ENCODE data around the gene MRGPRG. TPM values are rescaled to one million over a fixed set of nuclear protein-coding genes. Genes with fewer than 3 reads are reported as not detected.

The MRGPRG gene
- polyA plus RNA-seq, 3 donors from 2014 or later = not detected

DNA sequence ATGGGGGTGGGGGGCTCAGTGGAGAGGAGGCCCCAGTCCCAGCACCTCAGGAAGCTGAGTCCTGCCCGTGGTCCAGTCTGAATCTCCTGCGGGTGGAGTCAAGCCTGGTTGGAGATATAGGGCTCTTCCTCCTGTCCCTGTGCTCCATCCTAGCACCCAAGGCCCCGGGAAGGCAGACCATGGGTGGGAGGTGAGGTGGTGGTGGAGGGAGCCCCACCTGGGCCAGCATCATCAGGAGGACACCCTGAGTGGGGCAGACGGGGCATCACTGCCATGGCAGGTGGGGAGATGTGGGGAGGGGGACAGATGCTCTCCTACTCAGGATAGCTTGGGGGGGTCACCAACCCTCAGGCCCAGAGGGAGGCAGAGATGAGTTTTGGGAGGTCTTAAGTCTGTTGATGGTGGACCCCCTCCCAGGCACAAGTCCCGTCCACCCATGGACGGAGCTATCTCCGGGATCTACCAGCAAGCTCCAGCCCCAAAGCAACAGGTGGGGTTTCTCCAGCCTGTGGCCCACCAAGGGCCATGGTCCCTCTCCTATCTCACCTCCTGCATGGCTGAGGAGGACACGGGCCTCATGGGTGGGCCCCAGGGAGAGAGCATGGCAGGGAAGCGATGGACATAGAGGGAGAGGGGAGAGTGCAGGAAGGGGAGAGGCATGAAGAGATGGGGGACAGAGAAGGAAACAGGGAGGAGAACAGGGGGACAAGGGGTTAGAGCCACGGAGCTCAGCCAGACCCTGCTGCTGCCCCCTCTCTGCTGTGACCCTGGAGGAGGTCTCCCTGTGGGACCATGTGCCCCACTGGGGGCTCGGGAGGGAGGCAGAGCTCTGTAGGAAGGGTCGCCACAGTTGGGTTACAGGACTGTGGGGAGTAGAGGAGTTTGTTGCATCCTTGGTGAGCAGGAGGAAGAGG, 12.3 kb upstream of the MRGPRG start:
- H3K27me3 Mint-ChIP-seq (ENCODE audit: low read depth in 3 of 3) = peaks cover 0 to 6% (median 2%) of the 10 kb centered on the region in 3 donors
- DNase-seq = no peak
- H3K4me1 Mint-ChIP-seq = no peaks in the 10 kb centered on the region

DNA sequence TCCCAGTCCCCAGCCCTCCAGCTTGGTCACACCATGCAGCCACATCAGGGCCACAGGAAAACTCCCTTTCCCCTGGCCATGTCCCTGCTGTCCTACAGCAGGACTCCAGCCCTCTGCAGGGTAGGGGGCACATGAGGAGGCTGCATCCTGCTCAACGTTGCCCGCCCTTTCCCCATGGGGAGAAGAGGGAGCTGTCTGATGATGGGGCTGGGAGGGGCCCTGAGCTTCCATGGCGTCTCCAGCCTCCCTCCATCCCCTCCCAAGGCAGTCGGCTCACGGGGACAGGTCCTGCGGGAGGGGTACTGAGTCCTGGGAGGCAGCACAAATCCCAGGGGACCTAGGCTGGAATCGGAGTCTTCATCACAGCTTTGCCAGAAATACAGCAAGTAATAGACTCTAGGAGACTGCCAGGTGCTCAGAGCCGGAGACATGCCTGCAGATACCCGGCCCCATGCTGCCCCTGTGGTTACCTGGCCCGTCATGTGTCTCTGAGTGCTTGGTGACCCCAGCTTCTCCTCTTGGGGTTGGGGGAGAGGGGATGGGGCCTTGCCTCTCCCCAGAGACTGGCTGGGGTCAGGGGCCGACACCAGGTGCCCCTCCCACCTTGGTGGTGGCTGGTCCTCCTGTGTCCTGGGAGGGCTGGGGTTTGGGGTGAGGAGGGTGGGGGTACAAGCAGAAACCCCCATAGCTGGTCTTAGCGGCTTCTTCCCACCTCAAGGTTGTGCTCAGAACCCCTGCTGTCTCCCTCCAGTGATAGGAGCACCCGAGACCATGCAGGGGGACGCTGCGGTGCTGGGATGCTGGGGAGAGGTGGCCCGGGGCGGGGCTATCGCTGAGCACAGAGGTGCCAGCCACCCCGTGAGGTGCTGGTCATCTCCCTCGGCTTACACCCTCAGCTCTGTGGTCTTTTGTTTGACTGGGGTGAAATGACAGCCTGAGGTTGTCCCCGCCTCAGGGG, 11.3 kb upstream of the MRGPRG start:
- no peaks in the 10 kb centered on the region for H3K36me3 Mint-ChIP-seq
- no peak overlapping the region for H3K27ac Mint-ChIP-seq
- no peaks in the 10 kb centered on the region for H3K9me3 Mint-ChIP-seq
- H3K4me1 Mint-ChIP-seq = no peaks in the 10 kb centered on the region
- no peak for DNase-seq
- H3K27me3 Mint-ChIP-seq (ENCODE audit: low read depth in 3 of 3) = peaks cover 0 to 6% (median 2%) of the 10 kb centered on the region in 3 donors
- no peak overlapping the region for H3K4me3 Mint-ChIP-seq

More for the DNA sequence above, 12.3 kb upstream of the MRGPRG start:
- Mint-ChIP-seq H3K27ac (no peak overlapping the region), H3K9me3 (no peaks in the 10 kb centered on the region), H3K36me3 (no peaks in the 10 kb centered on the region), H3K4me3 (no peak overlapping the region)

DNA sequence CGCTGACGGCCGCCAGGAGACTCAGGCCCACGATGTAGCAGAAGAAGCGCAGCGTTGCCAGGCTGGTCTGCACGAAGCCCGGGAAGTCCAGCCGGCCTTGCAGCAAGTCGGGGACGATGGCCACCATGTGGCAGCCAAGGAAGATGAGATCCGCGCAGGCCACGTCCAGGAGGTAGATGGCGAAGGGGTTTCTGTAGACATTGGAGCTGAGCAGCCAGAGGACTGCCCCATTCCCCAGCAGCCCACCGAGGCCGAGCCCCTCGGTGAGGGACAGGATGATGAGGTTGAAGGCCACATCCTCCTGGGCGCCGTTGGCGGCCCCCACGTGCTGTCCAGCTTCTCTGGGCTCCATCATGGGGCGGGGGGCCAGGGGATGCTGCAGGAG, 9.8 kb upstream of the MRGPRG start:
- DNase-seq = no peak
- Mint-ChIP-seq H3K4me3 (no peak overlapping the region), H3K9me3 (no peaks in the 10 kb centered on the region), H3K36me3 (no peaks in the 10 kb centered on the region), H3K4me1 (peaks cover 0 to 2% of the 10 kb centered on the region in 2 donors), H3K27me3 (ENCODE audit: low read depth in 3 of 3) (peaks cover 0 to 2% (median 2%) of the 10 kb centered on the region in 3 donors), H3K27ac (no peak overlapping the region)

DNA sequence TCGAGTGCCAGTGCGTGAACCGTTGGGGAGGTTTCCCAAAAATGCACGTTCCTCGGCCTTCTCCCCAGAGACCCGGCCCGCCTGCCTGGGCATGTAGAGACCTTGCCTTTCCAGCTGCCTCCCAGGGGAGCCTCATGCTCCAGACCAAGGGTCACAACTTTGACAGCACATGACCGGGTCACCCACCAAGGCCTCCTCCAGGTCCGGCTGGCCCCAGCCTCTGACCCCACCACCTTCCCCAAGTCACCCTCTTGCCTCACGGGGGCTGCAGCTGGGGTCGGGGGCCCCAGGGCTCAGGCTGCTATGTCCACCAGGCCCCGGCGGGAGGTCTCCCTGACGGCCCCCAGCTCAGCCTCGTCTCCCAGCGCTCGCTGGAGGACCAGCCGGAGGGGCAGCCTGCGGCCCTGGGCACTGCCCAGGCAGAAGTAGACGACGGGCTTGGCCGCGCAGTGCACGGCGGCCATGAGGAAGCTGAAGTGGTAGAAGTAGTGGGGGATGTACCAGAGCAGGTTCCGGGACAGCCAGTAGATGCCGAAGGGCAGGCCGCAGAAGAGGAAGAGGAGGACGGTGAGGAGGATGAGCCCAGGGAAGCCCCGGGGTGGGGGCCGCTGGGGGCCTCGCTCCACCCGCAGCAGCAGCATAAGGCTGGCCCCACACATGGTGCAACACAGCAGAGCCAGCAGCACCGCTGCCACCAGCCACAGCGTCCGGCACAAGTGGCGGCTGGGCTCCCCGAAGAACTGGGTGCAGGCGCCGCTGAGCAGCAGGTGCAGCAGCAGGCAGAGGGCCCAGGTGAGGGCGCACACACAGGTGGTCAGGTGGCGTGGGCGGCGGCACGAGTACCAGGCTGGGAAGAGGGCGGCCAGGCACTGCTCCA, 9.2 kb upstream of the MRGPRG start:
- no peak for DNase-seq
- no peak overlapping the region for H3K27ac Mint-ChIP-seq
- peaks cover 4 to 7% of the 10 kb centered on the region in 2 donors for H3K4me1 Mint-ChIP-seq
- H3K36me3 Mint-ChIP-seq = no peaks in the 10 kb centered on the region
- peaks cover 0 to 2% (median 0%) of the 10 kb centered on the region in 3 donors for H3K27me3 Mint-ChIP-seq (ENCODE audit: low read depth in 3 of 3)
- H3K4me3 Mint-ChIP-seq = no peak overlapping the region
- no peaks in the 10 kb centered on the region for H3K9me3 Mint-ChIP-seq

DNA sequence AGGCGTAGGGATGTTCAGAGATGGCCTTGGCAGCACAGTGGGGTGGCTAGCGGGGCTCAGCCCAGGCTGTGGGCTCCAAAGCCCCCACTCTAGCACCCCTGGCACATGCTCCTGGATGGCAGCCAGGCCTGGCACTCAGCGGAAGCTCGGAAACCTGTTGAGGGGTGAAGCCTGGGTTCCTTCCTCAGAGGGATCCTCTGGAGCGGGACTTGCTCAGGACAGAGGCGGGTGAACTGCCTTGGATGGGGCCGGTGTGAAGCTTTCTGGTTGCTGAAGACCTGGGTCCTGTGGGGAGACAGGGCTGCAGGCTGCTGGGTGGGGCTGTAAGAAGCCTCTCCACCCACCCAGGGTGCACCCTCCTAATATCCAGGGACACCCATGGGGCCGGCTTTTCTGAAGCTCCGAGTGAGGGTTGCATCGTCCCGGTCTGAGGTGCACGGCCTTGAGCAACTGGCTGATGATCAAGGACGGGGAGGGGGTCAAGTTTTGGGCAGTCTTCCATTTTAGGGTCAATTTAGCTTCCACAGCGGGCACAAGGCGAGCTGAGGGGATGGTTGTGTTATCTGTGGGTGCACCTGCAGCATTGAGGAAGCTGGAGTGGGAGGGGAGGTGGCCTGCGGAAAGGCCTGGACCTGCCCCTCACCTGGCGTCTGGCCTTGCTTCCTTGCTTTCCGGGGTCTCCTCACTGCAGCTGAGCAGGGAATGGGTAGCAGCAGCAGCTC, 8.4 kb upstream of the MRGPRG start:
- H3K9me3 Mint-ChIP-seq = no peaks in the 10 kb centered on the region
- H3K27ac Mint-ChIP-seq = no peak overlapping the region
- no peak overlapping the region for H3K4me3 Mint-ChIP-seq
- no peaks in the 10 kb centered on the region for H3K36me3 Mint-ChIP-seq
- no peak for DNase-seq
- peaks cover 7 to 9% of the 10 kb centered on the region in 2 donors for H3K4me1 Mint-ChIP-seq
- peaks cover 0 to 2% (median 2%) of the 10 kb centered on the region in 3 donors for H3K27me3 Mint-ChIP-seq (ENCODE audit: low read depth in 3 of 3)

DNA sequence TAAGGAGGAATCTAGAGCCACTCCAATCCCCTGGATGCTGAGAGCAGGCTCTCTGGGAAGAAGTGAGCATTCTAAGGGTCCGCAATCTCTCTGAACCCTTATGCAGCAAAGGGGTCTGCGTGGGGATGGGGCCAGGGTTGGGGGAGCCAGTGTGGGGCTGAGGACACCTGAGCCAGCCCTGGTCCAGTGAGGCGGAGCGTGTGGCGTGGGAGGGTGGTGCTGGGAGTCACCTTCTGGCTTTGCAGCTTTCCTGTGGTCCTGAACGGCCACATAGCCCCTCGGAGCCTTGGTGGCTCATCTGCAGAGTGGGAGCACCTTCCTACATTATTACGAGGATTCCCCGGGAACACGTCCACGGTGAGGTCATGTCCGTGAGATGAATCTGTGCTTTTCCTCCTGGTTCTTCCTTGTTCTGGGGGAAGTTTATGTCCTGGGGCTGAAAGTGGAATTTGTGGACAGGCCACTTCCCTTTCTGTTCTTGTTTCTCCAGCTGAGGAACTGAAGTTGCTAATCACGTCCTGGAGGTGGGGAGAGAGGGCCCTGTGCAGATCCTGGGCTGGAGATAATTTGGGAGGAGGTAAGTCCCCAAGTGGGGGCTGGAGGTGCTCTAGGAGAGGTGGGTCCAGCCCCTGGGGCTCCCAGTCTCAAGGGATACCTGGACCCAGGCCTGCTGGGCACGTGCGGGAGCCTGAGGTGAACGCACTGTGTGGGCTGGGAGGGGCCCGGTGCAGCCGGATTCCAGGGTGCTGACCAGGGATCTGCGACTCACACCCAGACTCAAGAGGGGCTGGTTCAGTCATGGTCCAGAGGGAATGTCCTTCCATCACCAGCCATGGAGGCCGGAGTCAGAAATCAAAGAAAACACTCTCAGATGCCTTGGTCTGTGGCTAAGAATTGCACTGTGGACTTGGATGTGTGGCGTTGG, 7.5 kb upstream of the MRGPRG start:
- Mint-ChIP-seq H3K4me1 (peaks cover 7 to 9% of the 10 kb centered on the region in 2 donors), H3K27ac (no peak overlapping the region), H3K4me3 (no peak overlapping the region), H3K9me3 (no peaks in the 10 kb centered on the region), H3K36me3 (no peaks in the 10 kb centered on the region), H3K27me3 (ENCODE audit: low read depth in 3 of 3) (peaks cover 0 to 5% (median 4%) of the 10 kb centered on the region in 3 donors)
- DNase-seq = no peak

DNA sequence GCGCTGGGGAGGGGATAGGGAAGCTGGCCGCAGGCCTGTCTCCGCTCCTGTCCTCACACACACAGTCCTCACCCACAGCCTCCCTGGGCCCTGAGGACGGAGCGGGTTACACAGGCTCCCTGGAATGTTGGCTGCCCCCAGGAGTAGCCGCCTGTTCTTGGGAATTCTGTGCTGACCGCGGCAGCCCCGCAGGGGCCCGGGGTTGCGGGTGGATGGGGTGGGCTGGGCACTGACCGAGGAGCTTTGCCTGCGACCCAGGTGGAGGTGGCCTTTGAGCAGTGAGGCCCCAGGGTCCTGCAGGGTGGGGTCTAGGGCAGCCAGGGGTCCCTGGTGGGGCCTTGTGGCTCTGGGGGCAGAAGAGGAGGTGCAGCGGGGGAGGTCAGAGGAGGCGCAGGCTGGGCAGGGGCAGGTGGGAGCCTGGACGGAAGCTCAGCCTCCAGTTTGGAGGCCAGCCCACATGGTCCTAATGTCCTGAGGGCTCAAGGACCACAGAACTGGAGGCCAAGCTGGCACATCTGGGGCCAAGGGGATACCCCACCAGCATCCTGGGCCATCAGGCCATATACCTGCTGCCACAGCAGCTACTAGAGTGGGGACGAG, 6.6 kb upstream of the MRGPRG start:
- no peak for DNase-seq
- Mint-ChIP-seq H3K27ac (no peak overlapping the region), H3K27me3 (ENCODE audit: low read depth in 3 of 3) (peaks cover 0 to 5% (median 4%) of the 10 kb centered on the region in 3 donors), H3K9me3 (no peaks in the 10 kb centered on the region), H3K36me3 (no peaks in the 10 kb centered on the region), H3K4me3 (no peak overlapping the region), H3K4me1 (peaks cover 7 to 9% of the 10 kb centered on the region in 2 donors)

DNA sequence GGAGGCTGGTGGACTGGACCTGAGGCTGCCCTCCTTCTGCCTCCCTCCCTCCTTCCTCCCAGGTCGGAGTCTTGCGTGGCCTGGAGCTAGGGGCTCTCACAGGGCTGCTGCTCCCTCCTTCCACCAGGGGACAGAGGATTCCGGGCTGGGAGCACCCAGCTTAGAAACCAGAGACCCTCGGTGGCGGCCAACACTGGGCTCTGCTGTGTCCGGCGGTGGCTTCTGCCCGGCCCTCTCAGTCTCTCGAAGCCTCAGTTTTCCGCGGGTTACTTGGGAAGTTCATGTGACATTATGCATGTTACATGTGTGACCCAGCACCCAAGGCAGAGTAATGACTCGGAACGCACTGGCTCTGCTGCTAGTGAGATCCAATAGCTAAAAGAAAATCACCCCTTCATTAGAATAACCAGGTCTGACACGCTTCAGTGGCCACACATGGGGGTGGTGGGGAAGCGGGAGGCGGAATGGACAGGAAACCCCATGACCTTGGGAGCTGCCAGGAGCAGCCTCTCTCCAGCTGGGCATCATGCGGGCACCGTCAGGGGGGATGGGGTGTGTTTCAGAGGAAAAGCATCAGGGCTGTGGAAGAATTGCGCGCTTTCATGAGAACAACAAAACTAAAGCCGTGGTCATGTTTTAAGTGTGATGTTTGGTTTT, 5.9 kb upstream of the MRGPRG start:
- Mint-ChIP-seq H3K4me3 (no peak overlapping the region), H3K4me1 (peaks cover 7 to 9% of the 10 kb centered on the region in 2 donors), H3K27me3 (ENCODE audit: low read depth in 3 of 3) (peaks cover 0 to 7% (median 4%) of the 10 kb centered on the region in 3 donors), H3K27ac (no peak overlapping the region), H3K9me3 (no peaks in the 10 kb centered on the region), H3K36me3 (peaks cover 0 to 3% (median 0%) of the 10 kb centered on the region in 3 donors)
- no peak for DNase-seq

DNA sequence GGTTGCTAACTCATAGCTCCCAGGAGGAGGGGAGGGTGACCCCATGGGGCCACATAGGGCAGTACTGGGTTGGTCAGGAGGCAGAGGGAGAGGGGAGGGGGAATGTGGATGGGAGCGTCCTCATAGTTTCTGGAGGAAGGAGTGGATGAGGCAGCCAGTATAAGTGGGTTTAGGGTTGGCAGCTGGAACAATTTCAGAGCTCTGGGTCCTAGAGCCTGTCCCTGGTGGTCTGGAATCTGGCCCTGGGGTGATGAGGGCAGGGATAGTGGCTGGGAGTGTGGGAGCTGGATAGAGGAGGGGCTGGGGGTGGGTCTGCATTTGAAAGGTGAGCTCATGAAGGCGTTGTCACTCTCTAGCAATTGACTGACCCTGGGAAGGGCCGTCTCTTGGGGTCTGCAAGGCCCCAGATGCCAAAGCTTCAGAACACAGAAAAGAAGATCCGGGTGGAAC, 5.3 kb upstream of the MRGPRG start:
- Mint-ChIP-seq H3K36me3 (peaks cover 0 to 3% (median 0%) of the 10 kb centered on the region in 3 donors), H3K27me3 (ENCODE audit: low read depth in 3 of 3) (peaks cover 0 to 7% (median 4%) of the 10 kb centered on the region in 3 donors), H3K4me3 (no peak overlapping the region), H3K9me3 (no peaks in the 10 kb centered on the region), H3K27ac (no peak overlapping the region), H3K4me1 (peaks cover 7 to 9% of the 10 kb centered on the region in 2 donors)
- DNase-seq = no peak

DNA sequence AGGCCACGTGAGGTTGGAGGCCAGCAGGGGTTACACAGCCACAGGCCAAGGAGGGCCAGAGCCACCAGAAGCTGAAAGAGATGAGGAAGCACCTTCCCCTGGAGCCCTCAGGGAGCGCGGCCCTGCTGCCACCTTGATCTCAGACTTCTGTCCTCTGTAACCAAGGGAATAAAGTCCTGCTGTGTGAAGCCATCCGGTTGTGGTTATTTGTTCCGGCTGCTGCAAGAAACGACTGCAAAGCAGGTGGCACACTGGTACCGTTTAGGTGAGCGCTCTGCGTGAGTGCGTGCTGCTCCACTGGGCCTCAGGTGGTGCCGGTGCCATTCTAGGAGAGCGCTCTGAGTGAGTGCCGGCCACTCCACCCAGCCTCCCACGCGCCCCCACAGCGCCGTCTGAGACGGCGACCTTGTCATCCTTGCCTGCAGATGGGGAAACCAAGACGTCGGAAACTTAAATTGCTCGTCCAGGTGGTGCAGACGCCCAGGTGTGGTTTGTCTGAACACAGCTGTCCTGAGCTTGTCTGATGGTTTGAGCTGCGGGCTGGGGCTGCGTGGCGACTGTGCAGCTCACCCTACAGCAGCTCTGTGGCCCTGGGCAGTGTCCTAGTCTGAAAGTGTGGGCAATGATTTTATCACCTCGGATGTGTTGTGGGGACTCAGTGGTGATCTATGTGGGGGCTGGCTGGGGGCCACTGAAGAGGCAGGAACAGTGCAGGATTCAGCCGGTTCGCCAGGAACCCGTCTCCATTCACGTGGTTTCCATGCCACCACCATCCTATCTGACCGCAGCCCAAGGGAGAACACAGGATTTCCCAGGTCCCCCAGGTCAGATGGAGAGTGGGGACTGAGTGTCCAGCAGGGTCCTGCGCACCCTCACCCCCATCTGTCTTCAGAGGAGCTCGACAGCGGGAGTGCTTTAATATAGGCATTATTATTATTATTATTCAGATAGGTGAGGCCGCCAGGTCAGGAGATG, 4.6 kb upstream of the MRGPRG start:
- Mint-ChIP-seq H3K4me1 (peaks cover 7 to 9% of the 10 kb centered on the region in 2 donors), H3K9me3 (no peaks in the 10 kb centered on the region), H3K27ac (no peak overlapping the region), H3K27me3 (ENCODE audit: low read depth in 3 of 3) (peaks cover 0 to 9% (median 4%) of the 10 kb centered on the region in 3 donors), H3K4me3 (no peak overlapping the region), H3K36me3 (peaks cover 0 to 3% (median 0%) of the 10 kb centered on the region in 3 donors)
- no peak for DNase-seq
